Testis (tissue), 2 donors: ENCODE data around the gene MBD6.

ENCODE experiments used
- CTCF ChIP-seq, 3 experiments: fragments of 450-650 bp in 2 of 3; fragments of 200-600 bp in 1 of 3; sonication (generic) in 1 of 3; IDR thresholded peaks; one replicate each; pipeline ENCODE4 v1.5.1; 2016 to 2019; ENCODE audit warnings: antibody characterized with exemption in 3 of 3, mild to moderate bottlenecking in 2 of 3, moderate library complexity in 1 of 3
- POLR2A ChIP-seq: fragments of 450-650 bp; IDR thresholded peaks from one replicate; pipeline ENCODE4 v1.6.1; 2017; ENCODE audit warnings: antibody characterized with exemption, mild to moderate bottlenecking, moderate library complexity

GRCh38 chr12:57574795-57575194 lies 52.2 kb downstream of the MBD6 start:
- TF ChIP-seq CTCF (IDR thresholded peaks at IDR 0.05), result no peak
- TF ChIP-seq POLR2A, result no peak
